Uterus (tissue), 2 donors: ENCODE data around the gene DNMT3A.

Experiments used
- CTCF ChIP-seq, 4 experiments: fragments of 200-600 bp in 2 of 4; fragments of 450-650 bp in 2 of 4; sonication (generic) in 2 of 4; IDR thresholded peaks; one replicate each; pipeline ENCODE4 v1.5.1; 2016 to 2019; ENCODE audit warnings: antibody characterized with exemption in 4 of 4, mild to moderate bottlenecking in 2 of 4, moderate library complexity in 1 of 4
- POLR2A ChIP-seq, 2 donors: fragments of 450-650 bp; IDR thresholded peaks; one replicate each; pipeline ENCODE4 v1.6.1; 2016; ENCODE audit warnings: antibody characterized with exemption in 2 of 2, mild to moderate bottlenecking in 1 of 2, moderate library complexity in 1 of 2

GRCh38 chr2:25383806-25384205 is 42.1 kb upstream of the DNMT3A start:
- TF ChIP-seq CTCF (IDR thresholded peaks at IDR 0.05) (no peak), POLR2A (IDR thresholded peaks at IDR 0.05) (no peak)
